Neural progenitor cell (in vitro differentiated cells): ENCODE data around the gene TTC31. TPM values are rescaled to one million over a fixed set of nuclear protein-coding genes. Genes with fewer than 3 reads are reported as not detected.

Experiments
- DNase-seq: peaks from one replicate; pipeline ENCODE4 v3.0.0-alpha.2; 2016; ENCODE audit warnings: low spot score
- H2AFZ ChIP-seq: fragments of 200-600 bp; sonication (generic); replicated peaks from 2 replicates; pipeline ENCODE4 v1.6.1; 2016; ENCODE audit warnings: antibody characterized with exemption
- H3F3A ChIP-seq: fragments of 200-600 bp; sonication (generic); 2 replicates; pipeline ENCODE4 v1.6.1; 2016; ENCODE audit warnings: antibody characterized with exemption, low read depth
- H3K27ac ChIP-seq: fragments of 200-600 bp; sonication (generic); 2 replicates; pipeline ENCODE4 v1.5.1; 2016; ENCODE audit warnings: mild to moderate bottlenecking
- H3K27me3 ChIP-seq: fragments of 200-600 bp; sonication (generic); 2 replicates; pipeline ENCODE4 v1.6.1; 2016; ENCODE audit warnings: mild to moderate bottlenecking, moderate library complexity
- H3K36me3 ChIP-seq: fragments of 200-600 bp; sonication (generic); 2 replicates; pipeline ENCODE4 v1.5.1; 2016
- H3K4me1 ChIP-seq: fragments of 200-600 bp; sonication (generic); 2 replicates; pipeline ENCODE4 v1.6.1; 2016; ENCODE audit warnings: mixed run types
- H3K4me2 ChIP-seq: fragments of 200-600 bp; sonication (generic); 2 replicates; pipeline ENCODE4 v1.6.1; 2016
- H3K4me3 ChIP-seq: fragments of 200-600 bp; sonication (generic); 2 replicates; pipeline ENCODE4 v1.5.1; 2016
- H3K79me2 ChIP-seq: fragments of 200-600 bp; sonication (generic); 2 replicates; pipeline ENCODE4 v1.6.1; 2016; ENCODE audit warnings: low read depth
- H3K9ac ChIP-seq: fragments of 200-600 bp; sonication (generic); 2 replicates; pipeline ENCODE4 v1.6.1; 2016
- H3K9me3 ChIP-seq: fragments of 200-600 bp; sonication (generic); 2 replicates; pipeline ENCODE4 v1.5.1; 2016; ENCODE audit warnings: low read depth
- H4K20me1 ChIP-seq: fragments of 200-600 bp; sonication (generic); 2 replicates; pipeline ENCODE4 v1.6.1; 2016; ENCODE audit warnings: low read depth
- H3K27ac Mint-ChIP-seq: 3 replicates; pipeline ENCODE4 v1.8.0; 2021; ENCODE audit warnings: mixed read lengths
- H3K27me3 Mint-ChIP-seq: 2 replicates; pipeline ENCODE4 v1.8.0; 2022; ENCODE audit warnings: low read depth, mild to moderate bottlenecking, inconsistent platforms, moderate library complexity, mixed read lengths; ENCODE audit not compliant: insufficient read depth
- H3K36me3 Mint-ChIP-seq: 3 replicates; pipeline ENCODE4 v1.8.0; 2021; ENCODE audit warnings: mixed read lengths
- H3K4me1 Mint-ChIP-seq: 3 replicates; pipeline ENCODE4 v1.8.0; 2021; ENCODE audit warnings: mixed read lengths
- H3K4me3 Mint-ChIP-seq: 3 replicates; pipeline ENCODE4 v1.8.0; 2021; ENCODE audit warnings: mild to moderate bottlenecking, moderate library complexity, mixed read lengths
- H3K9me3 Mint-ChIP-seq: 3 replicates; pipeline ENCODE4 v1.8.0; 2020; ENCODE audit warnings: mixed read lengths
- CTCF ChIP-seq: fragments of 200-600 bp; sonication (generic); IDR thresholded peaks from 2 replicates; pipeline ENCODE4 v1.5.1; 2017; ENCODE audit warnings: antibody characterized with exemption, mild to moderate bottlenecking
- EZH2 ChIP-seq: fragments of 200-600 bp; sonication (generic); IDR thresholded peaks from 2 replicates; pipeline ENCODE4 v1.6.1; 2017; ENCODE audit warnings: antibody characterized with exemption, mild to moderate bottlenecking, moderate library complexity
- EZH2phosphoT487 ChIP-seq: fragments of 200-600 bp; sonication (generic); IDR thresholded peaks from 2 replicates; pipeline ENCODE4 v1.6.1; 2017; ENCODE audit warnings: antibody characterized with exemption
- total RNA-seq: library from RNA; depleted of rRNA; stranded (reverse); fragments of >200 nt; gene quantifications from 2 replicates; pipeline ENCODE4 v1.2.3, GENCODE V29; 2015; ENCODE audit warnings: low replicate concordance

Gene TTC31
- total RNA-seq: 22.6 and 41.1 TPM in 2 replicates

- peaks cover 22% of the 10 kb centered on the region for H4K20me1 ChIP-seq
- peaks cover 8% of the 10 kb centered on the region for H3K4me1 ChIP-seq
- H3K27me3 ChIP-seq: no peaks in the 10 kb centered on the region
- Mint-ChIP-seq H3K27ac (peak within 1 kb of the TSS; percentile 99), H3K4me1 (peaks cover 21% of the 10 kb centered on the region), H3K27me3 (peaks cover 3% of the 10 kb centered on the region), H3K4me3 (peak within 1 kb of the TSS; percentile 100), H3K9me3 (no peaks in the 10 kb centered on the region), H3K36me3 (peaks cover 10% of the 10 kb centered on the region)
- H2AFZ ChIP-seq: peak within 1 kb of the TSS; percentile 87
- TF ChIP-seq CTCF (peak; percentile 93), EZH2 (no peak), EZH2phosphoT487 (no peak)
- peaks cover 33% of the 10 kb centered on the region for H3K79me2 ChIP-seq
- H3F3A ChIP-seq: no peaks in the 10 kb centered on the region
- H3K4me2 ChIP-seq: peak within 1 kb of the TSS; percentile 97
- no peaks in the 10 kb centered on the region for H3K36me3 ChIP-seq
- H3K9me3 ChIP-seq: no peaks in the 10 kb centered on the region
- peak; percentile 97 for DNase-seq
- H3K27ac ChIP-seq: no peak within 1 kb of the TSS
- peak within 1 kb of the TSS; percentile 81 for H3K4me3 ChIP-seq
- H3K9ac ChIP-seq: peak within 1 kb of the TSS; percentile 60
Measured at GRCh38 chr2:74482801-74483674, at the start of gene TTC31, which contains the start of gene CCDC142. TTC31 (plus strand) TSS chr2:74483081; CDS start chr2:74483096, 15 bp downstream. CCDC142 (minus strand) TSS chr2:74482998; CDS start chr2:74482837, 161 bp downstream.

DNA sequence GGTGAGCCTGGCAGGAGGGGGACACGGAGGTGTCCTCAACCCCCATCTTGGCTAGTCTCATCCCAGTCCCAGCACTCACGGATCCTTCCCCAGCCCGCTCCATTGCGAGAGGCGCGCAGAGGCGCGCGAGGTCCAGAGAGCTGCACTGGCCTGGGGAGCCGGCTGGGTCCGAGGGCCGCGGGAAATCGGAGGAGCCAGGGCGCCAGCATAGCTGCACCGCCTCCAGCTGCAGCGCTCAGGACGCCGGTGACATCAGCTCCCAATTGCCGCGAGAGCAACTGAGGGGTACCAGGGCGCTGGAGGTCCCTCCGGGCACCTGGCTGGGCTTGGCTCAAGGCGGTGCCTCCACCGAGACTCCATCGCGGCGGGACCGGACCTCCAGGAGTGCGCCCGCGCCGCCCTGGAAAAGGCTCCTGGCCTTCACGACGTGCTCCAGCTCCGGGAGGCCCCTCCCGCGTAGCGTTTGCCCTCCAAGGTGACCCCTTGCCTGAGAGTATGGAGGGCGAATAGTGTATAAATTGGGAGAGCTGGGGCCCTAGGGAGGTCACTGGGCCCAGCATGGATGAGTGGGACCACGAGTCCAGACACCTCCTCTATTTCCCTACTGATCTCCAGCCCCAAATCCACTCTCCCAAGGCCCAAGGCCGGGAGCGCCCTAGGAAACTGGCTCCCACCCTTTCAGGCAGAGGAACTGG, 46.6 kb upstream of the TTC31 start:
- no peak for DNase-seq
- no peak overlapping the region for H3K4me3 ChIP-seq
- peaks cover 23% of the 10 kb centered on the region for H4K20me1 ChIP-seq
- no peaks in the 10 kb centered on the region for H3K9me3 ChIP-seq
- H3K27ac ChIP-seq: no peak overlapping the region
- H3K4me3 Mint-ChIP-seq: no peak overlapping the region
- peaks cover 18% of the 10 kb centered on the region for H3K4me1 ChIP-seq
- H3K27ac Mint-ChIP-seq: no peak overlapping the region
- H3K27me3 Mint-ChIP-seq: peaks cover 19% of the 10 kb centered on the region
- H3K9me3 Mint-ChIP-seq: no peaks in the 10 kb centered on the region
- H3K27me3 ChIP-seq: no peaks in the 10 kb centered on the region
- H3K79me2 ChIP-seq: peaks cover 57% of the 10 kb centered on the region
- no peak for TF ChIP-seq EZH2
- TF ChIP-seq EZH2phosphoT487: no peak
- TF ChIP-seq CTCF: no peak
- peaks cover 33% of the 10 kb centered on the region for H3K4me1 Mint-ChIP-seq
- H3K9ac ChIP-seq: no peak overlapping the region
- no peak overlapping the region for H3K4me2 ChIP-seq
- peaks cover 22% of the 10 kb centered on the region for H3F3A ChIP-seq
- H3K36me3 Mint-ChIP-seq: peaks cover 15% of the 10 kb centered on the region
- no peaks in the 10 kb centered on the region for H3K36me3 ChIP-seq
- H2AFZ ChIP-seq: no peak overlapping the region

DNA sequence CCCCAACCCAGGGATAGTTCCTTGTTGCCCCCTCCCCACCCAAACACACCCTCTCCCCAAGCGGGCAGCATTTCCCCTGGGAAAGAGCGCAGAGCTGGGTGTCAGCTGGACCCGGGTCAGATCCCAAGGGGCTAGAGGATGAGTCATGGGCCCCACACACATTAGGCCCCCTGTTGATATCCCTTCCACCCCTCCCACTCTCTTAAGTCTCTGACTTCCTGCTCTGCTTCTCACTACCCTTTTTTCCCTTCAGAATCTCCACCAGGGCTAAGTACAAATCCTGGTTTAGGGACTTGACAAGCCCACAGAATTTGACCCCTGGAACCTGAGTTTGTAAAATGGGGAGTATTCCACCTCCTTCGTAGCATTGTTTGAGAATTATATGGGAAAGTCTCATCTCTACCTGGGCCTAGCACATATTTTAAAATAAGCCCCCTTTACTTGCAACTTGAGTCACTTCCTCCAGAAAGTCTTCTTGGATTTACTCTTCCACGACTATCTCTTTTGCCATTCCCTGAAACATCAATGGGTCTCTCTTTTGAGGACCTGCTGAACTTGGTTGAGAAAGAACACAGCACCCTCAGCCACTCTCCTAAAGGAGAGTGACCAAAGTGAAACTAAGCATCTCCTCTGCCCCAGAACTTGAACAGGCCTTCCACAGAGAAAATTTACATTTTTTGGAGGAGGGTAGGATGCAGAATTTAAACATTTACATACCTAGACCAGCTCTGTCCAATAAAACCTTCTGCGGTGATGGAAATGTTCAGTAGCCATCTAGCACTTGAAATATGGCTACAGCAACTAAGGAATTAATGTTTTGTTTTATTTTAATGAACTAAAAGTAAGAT, 45.8 kb upstream of the TTC31 start:
- H3K4me3 Mint-ChIP-seq: no peak overlapping the region
- H3K4me1 Mint-ChIP-seq: peaks cover 33% of the 10 kb centered on the region
- H3K9me3 Mint-ChIP-seq: no peaks in the 10 kb centered on the region
- H2AFZ ChIP-seq: no peak overlapping the region
- H3K4me1 ChIP-seq: peaks cover 18% of the 10 kb centered on the region
- peaks cover 19% of the 10 kb centered on the region for H3K27me3 Mint-ChIP-seq
- no peaks in the 10 kb centered on the region for H3K27me3 ChIP-seq
- no peak for DNase-seq
- H3K9ac ChIP-seq: no peak overlapping the region
- H3K27ac Mint-ChIP-seq: peak overlapping the region; percentile 68
- no peak overlapping the region for H3K27ac ChIP-seq
- H3K4me3 ChIP-seq: no peak overlapping the region
- peaks cover 19% of the 10 kb centered on the region for H4K20me1 ChIP-seq
- TF ChIP-seq EZH2 (no peak), EZH2phosphoT487 (no peak), CTCF (no peak)
- H3K36me3 Mint-ChIP-seq: peaks cover 13% of the 10 kb centered on the region
- peaks cover 30% of the 10 kb centered on the region for H3F3A ChIP-seq
- H3K36me3 ChIP-seq: no peaks in the 10 kb centered on the region
- peaks cover 57% of the 10 kb centered on the region for H3K79me2 ChIP-seq
- no peak overlapping the region for H3K4me2 ChIP-seq
- H3K9me3 ChIP-seq: no peaks in the 10 kb centered on the region
